Mesenchymal stem cell (in vitro differentiated cells and primary cell): ENCODE data around the gene LIPI. TPM values are rescaled to one million over a fixed set of nuclear protein-coding genes. Genes with fewer than 3 reads are reported as not detected.
"Not testable (repeated sequence)": the region's sequence is repeated elsewhere in the genome, so short reads cannot be mapped to it uniquely, and the experiment has no call there.

ENCODE experiments used
- DNase-seq: peaks from one replicate; pipeline ENCODE4 v3.0.0-alpha.2; 2013
- H2AFZ ChIP-seq: one replicate; pipeline ENCODE4 v1.6.1; 2013; ENCODE audit warnings: low read depth, mild to moderate bottlenecking, control low read depth, inconsistent platforms, low read length, moderate library complexity
- H2AK5ac ChIP-seq: 2 replicates; pipeline ENCODE4 v1.6.1; 2013; ENCODE audit warnings: low read length, moderate library complexity, mild to moderate bottlenecking, inconsistent platforms; ENCODE audit not compliant: severe bottlenecking
- H2BK120ac ChIP-seq: one replicate; pipeline ENCODE4 v1.6.1; 2013; ENCODE audit warnings: low read depth, mild to moderate bottlenecking, inconsistent platforms, low read length, moderate library complexity
- H2BK12ac ChIP-seq, 2 experiments: one replicate each; pipeline ENCODE4 v1.6.1; 2013; ENCODE audit warnings: inconsistent platforms in 2 of 2, low read length in 2 of 2, mild to moderate bottlenecking in 2 of 2, moderate library complexity in 2 of 2, control low read depth in 1 of 2
- H2BK15ac ChIP-seq: one replicate; pipeline ENCODE4 v1.6.1; 2013; ENCODE audit warnings: mild to moderate bottlenecking, low read depth, inconsistent platforms; ENCODE audit not compliant: poor library complexity, severe bottlenecking
- H2BK5ac ChIP-seq: 2 replicates; pipeline ENCODE4 v1.6.1; 2013; ENCODE audit warnings: low read depth, mild to moderate bottlenecking, low read length, control low read depth, inconsistent platforms; ENCODE audit not compliant: poor library complexity, severe bottlenecking
- H3K14ac ChIP-seq, 2 experiments: one replicate each; pipeline ENCODE4 v1.6.1; 2013; ENCODE audit warnings: inconsistent platforms in 2 of 2, low read length in 2 of 2, control low read depth in 1 of 2, mild to moderate bottlenecking in 1 of 2, moderate library complexity in 1 of 2
- H3K18ac ChIP-seq, 2 experiments: one replicate each; pipeline ENCODE4 v1.6.1; 2013; ENCODE audit warnings: inconsistent platforms in 2 of 2, low read length in 2 of 2, control low read depth in 1 of 2, low read depth in 1 of 2, mild to moderate bottlenecking in 1 of 2
- H3K23ac ChIP-seq, 2 experiments: one replicate each; pipeline ENCODE4 v1.6.1; 2013; ENCODE audit warnings: inconsistent platforms in 2 of 2, low read length in 2 of 2, mild to moderate bottlenecking in 2 of 2, moderate library complexity in 2 of 2, control low read depth in 1 of 2
- H3K27ac ChIP-seq: 2 replicates; pipeline ENCODE4 v1.5.1; 2013; ENCODE audit warnings: mild to moderate bottlenecking, moderate library complexity, low read length, control low read depth, inconsistent platforms; ENCODE audit not compliant: poor library complexity, severe bottlenecking
- H3K27me3 ChIP-seq, 2 experiments: 2 replicates each; pipeline versions ENCODE4 v1.6.1 to v1.7.0; 2013; ENCODE audit warnings: low read length in 2 of 2, mild to moderate bottlenecking in 2 of 2, moderate library complexity in 2 of 2, control low read depth in 1 of 2, inconsistent platforms in 1 of 2; ENCODE audit not compliant: control insufficient read depth in 1 of 2, insufficient read depth in 1 of 2
- H3K36me3 ChIP-seq, 2 experiments: 2 replicates each; pipeline versions ENCODE4 v1.6.1 to v1.7.0; 2013; ENCODE audit warnings: low read length in 2 of 2, control low read depth in 1 of 2, inconsistent platforms in 1 of 2, low read depth in 1 of 2, mild to moderate bottlenecking in 1 of 2; ENCODE audit not compliant: insufficient read depth in 2 of 2, control insufficient read depth in 1 of 2
- H3K4ac ChIP-seq, 2 experiments: one replicate each; pipeline ENCODE4 v1.6.1; 2013; ENCODE audit warnings: inconsistent platforms in 2 of 2, low read length in 2 of 2, mild to moderate bottlenecking in 2 of 2, moderate library complexity in 2 of 2, control low read depth in 1 of 2, low read depth in 1 of 2
- H3K4me1 ChIP-seq: 2 replicates; pipeline ENCODE4 v1.6.1; 2013; ENCODE audit warnings: low read depth, low read length, control low read depth; ENCODE audit not compliant: control insufficient read depth, insufficient read depth
- H3K4me2 ChIP-seq: 2 replicates; pipeline ENCODE4 v1.6.1; 2013; ENCODE audit warnings: low read length, mild to moderate bottlenecking, inconsistent platforms; ENCODE audit not compliant: poor library complexity, severe bottlenecking
- H3K4me3 ChIP-seq, 2 experiments: 2 replicates each; pipeline versions ENCODE4 v1.5.1 to v1.7.0; 2013; ENCODE audit warnings: low read length in 2 of 2, mild to moderate bottlenecking in 2 of 2, control low read depth in 1 of 2, low read depth in 1 of 2; ENCODE audit not compliant: insufficient read depth in 1 of 2
- H3K79me1 ChIP-seq: replicated peaks from 2 replicates; pipeline ENCODE4 v1.6.1; 2013; ENCODE audit warnings: mild to moderate bottlenecking, control low read depth, low read length, inconsistent platforms; ENCODE audit not compliant: poor library complexity, severe bottlenecking
- H3K9ac ChIP-seq: 2 replicates; pipeline ENCODE4 v1.7.0; 2013; ENCODE audit warnings: mild to moderate bottlenecking, low read length, moderate library complexity
- H3K9me3 ChIP-seq: 2 replicates; pipeline ENCODE4 v1.7.0; 2013; ENCODE audit warnings: mild to moderate bottlenecking, low read length; ENCODE audit not compliant: control insufficient read depth
- H4K8ac ChIP-seq: one replicate; pipeline ENCODE4 v1.6.1; 2013; ENCODE audit warnings: inconsistent platforms, mild to moderate bottlenecking, low read length, moderate library complexity
- H4K91ac ChIP-seq: one replicate; pipeline ENCODE4 v1.6.1; 2013; ENCODE audit warnings: mild to moderate bottlenecking, low read length, inconsistent platforms
- whole genome bisulfite sequencing: methylation state at CpG from one replicate; pipeline ENCODE4 v1.1.7; 2013; ENCODE audit warnings: mixed read lengths; 5-methylcytosine and 5-hydroxymethylcytosine counted together
- small RNA-seq: library from polyadenylated mRNA; stranded (forward); fragments of <200 nt; extraction: miRNeasy Mini kit (QIAGEN cat#:217004); gene quantifications from one replicate; pipeline ENCODE3, GENCODE V24; 2013; ENCODE audit warnings: low read depth

Gene LIPI

GRCh38 chr21:14061820-14062219 lies 148.9 kb downstream of the LIPI start:
- H2BK12ac ChIP-seq, H3K27ac ChIP-seq, H3K9me3 ChIP-seq, H2BK5ac ChIP-seq, H3K27me3 ChIP-seq, H4K8ac ChIP-seq, H3K9ac ChIP-seq, H3K4me2 ChIP-seq, DNase-seq, H3K18ac ChIP-seq, H2AFZ ChIP-seq, H3K14ac ChIP-seq, H2AK5ac ChIP-seq, H2BK120ac ChIP-seq, H4K91ac ChIP-seq, H3K23ac ChIP-seq, H3K4ac ChIP-seq, H3K4me3 ChIP-seq, H2BK15ac ChIP-seq, H3K4me1 ChIP-seq, H3K36me3 ChIP-seq: not testable (repeated sequence)
- WGBS, result over 99% methylated on average over 7 of the region's 10 CpGs
- peaks cover 21% of the 10 kb centered on the region for H3K79me1 ChIP-seq

- H2BK15ac ChIP-seq, H2BK12ac ChIP-seq, H2AFZ ChIP-seq, H2BK5ac ChIP-seq, H3K9ac ChIP-seq, H3K4me2 ChIP-seq, H3K4ac ChIP-seq, H3K9me3 ChIP-seq, H2BK120ac ChIP-seq, H3K27me3 ChIP-seq, H3K27ac ChIP-seq, H3K18ac ChIP-seq, H3K14ac ChIP-seq, DNase-seq, H4K8ac ChIP-seq, H4K91ac ChIP-seq, H3K4me3 ChIP-seq, H2AK5ac ChIP-seq, H3K36me3 ChIP-seq, H3K4me1 ChIP-seq, H3K23ac ChIP-seq: not testable (repeated sequence)
- 97% methylated on average over 9 of the region's 12 CpGs for WGBS
- peaks cover 30% of the 10 kb centered on the region for H3K79me1 ChIP-seq
Measured at GRCh38 chr21:14058995-14059627, 151.6 kb downstream of the LIPI start.

Small RNA genes lying within 50 kb of the gene (small RNA-seq; reads per million reads assigned to genes)
- gene RF01518 (not detected), gene RNA5SP488 (not detected)
